ENCODE measurements around the gene MED12L. TPM values are rescaled to one million over a fixed set of nuclear protein-coding genes. Genes with fewer than 3 reads are reported as not detected.

MED12L gene
- polyA plus RNA-seq, 1 donor from 2014 or later, result 28.5 TPM

DNA sequence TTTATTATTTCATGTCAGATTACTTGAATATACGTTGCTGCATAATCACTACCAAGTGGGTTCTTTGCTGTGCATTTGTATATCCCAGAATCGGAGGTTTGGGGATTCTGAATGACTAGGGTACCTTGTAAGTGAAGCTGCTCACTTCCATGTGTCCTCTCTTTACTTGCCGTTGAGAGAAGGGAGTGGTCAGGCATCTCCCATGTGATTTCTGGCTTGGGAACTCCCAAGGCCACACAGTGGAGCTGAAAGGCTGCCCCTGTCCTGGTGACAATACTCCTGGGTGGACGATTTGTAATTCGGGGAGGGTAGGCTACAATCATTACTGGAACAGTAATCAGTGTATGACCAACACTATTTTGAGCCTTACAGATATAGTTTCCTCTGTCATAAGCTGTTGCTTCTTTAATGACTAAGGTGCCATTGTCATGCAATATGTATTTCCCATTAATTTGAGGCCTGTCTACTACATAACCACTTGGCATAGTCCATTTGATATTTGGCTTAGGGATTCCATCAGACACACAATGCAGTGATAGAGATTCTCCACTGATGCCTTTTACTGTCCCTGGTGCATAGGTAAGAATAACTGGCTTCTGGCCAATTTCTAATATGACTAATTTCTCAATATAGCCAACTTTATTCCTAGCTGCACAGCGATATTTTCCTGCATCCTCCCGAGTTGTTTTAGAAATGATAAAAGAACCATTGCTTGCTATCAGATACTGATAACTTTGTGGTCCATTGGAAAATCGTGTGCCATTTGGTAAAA is 351.4 kb downstream of the MED12L start:
- Histone ChIP-seq H3K9ac (ENCODE audit: low read length) (no peak overlapping the region), H3K4me2 (ENCODE audit: low read length) (no peak overlapping the region), H4K20me1 (ENCODE audit: insufficient read depth) (no peaks in the 10 kb centered on the region), H3K9me3 (ENCODE audit: low read length) (no peaks in the 10 kb centered on the region), H3K4me3 (ENCODE audit: low read length) (no peak overlapping the region), H3K9me2 (ENCODE audit: insufficient read depth, low read length) (no peaks in the 10 kb centered on the region), H3K79me2 (replicated peaks; ENCODE audit: insufficient read depth, low read length) (no peaks in the 10 kb centered on the region), H3K36me3 (ENCODE audit: insufficient read depth, low read length) (no peaks in the 10 kb centered on the region), H3F3A (ENCODE audit: insufficient read depth, low read length, poor library complexity, severe bottlenecking) (no peaks in the 10 kb centered on the region), H2AFZ (ENCODE audit: low read depth, low read length) (no peak overlapping the region), H3K27ac (ENCODE audit: low read length) (no peak overlapping the region), H3K27me3 (ENCODE audit: insufficient read depth, low read depth, low read length) (no peaks in the 10 kb centered on the region)
- TF ChIP-seq RAD21 (conservative IDR thresholded peaks at IDR 0.05) (no peak), MXI1 (conservative IDR thresholded peaks at IDR 0.05; ENCODE audit: poor library complexity, severe bottlenecking) (no peak), EZH2 (IDR thresholded peaks at IDR 0.05; ENCODE audit: borderline replicate concordance, insufficient read depth, low read length, poor library complexity, severe bottlenecking) (no peak), EP300 (conservative IDR thresholded peaks at IDR 0.05; ENCODE audit: poor library complexity, severe bottlenecking) (no peak)
- TF ChIP-seq, protein P1, sequence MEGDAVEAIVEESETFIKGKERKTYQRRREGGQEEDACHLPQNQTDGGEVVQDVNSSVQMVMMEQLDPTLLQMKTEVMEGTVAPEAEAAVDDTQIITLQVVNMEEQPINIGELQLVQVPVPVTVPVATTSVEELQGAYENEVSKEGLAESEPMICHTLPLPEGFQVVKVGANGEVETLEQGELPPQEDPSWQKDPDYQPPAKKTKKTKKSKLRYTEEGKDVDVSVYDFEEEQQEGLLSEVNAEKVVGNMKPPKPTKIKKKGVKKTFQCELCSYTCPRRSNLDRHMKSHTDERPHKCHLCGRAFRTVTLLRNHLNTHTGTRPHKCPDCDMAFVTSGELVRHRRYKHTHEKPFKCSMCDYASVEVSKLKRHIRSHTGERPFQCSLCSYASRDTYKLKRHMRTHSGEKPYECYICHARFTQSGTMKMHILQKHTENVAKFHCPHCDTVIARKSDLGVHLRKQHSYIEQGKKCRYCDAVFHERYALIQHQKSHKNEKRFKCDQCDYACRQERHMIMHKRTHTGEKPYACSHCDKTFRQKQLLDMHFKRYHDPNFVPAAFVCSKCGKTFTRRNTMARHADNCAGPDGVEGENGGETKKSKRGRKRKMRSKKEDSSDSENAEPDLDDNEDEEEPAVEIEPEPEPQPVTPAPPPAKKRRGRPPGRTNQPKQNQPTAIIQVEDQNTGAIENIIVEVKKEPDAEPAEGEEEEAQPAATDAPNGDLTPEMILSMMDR (IDR thresholded peaks at IDR 0.05; ENCODE audit: poor library complexity, severe bottlenecking), result no peak

DNA sequence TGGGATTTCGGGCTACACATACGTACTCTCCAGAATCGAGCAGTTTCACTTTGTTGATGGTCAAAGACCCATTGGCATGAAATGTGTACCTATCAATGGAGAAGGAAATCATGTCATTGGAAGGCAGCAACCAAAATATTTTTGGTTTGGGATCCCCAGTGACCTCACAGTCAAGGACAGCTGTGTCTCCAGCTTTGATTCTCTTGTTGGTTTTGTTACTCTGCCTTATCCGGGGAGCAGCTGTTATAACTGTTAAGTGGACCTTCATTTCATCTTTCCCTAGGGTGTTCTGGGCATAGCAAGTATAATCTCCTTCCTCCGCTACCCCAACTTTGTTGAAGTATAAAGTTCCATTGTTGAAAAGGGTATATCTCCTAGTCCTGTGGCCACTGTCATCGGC is 352.4 kb downstream of the MED12L start:
- Histone ChIP-seq H3K79me2 (replicated peaks; ENCODE audit: insufficient read depth, low read length) (no peaks in the 10 kb centered on the region), H3K9ac (ENCODE audit: low read length) (no peak overlapping the region), H3K4me2 (ENCODE audit: low read length) (no peak overlapping the region), H3F3A (ENCODE audit: insufficient read depth, low read length, poor library complexity, severe bottlenecking) (no peaks in the 10 kb centered on the region), H3K9me2 (ENCODE audit: insufficient read depth, low read length) (no peaks in the 10 kb centered on the region), H3K36me3 (ENCODE audit: insufficient read depth, low read length) (no peaks in the 10 kb centered on the region), H3K4me3 (ENCODE audit: low read length) (no peak overlapping the region), H4K20me1 (ENCODE audit: insufficient read depth) (no peaks in the 10 kb centered on the region), H3K27ac (ENCODE audit: low read length) (no peak overlapping the region), H3K9me3 (ENCODE audit: low read length) (no peaks in the 10 kb centered on the region), H3K27me3 (ENCODE audit: insufficient read depth, low read depth, low read length) (no peaks in the 10 kb centered on the region), H2AFZ (ENCODE audit: low read depth, low read length) (no peak overlapping the region)
- TF ChIP-seq MXI1 (conservative IDR thresholded peaks at IDR 0.05; ENCODE audit: poor library complexity, severe bottlenecking), result no peak
- TF ChIP-seq REST (IDR thresholded peaks at IDR 0.05; ENCODE audit: borderline replicate concordance), result no peak
- no peak for TF ChIP-seq EP300 (conservative IDR thresholded peaks at IDR 0.05; ENCODE audit: poor library complexity, severe bottlenecking)
- no peak for TF ChIP-seq EZH2 (IDR thresholded peaks at IDR 0.05; ENCODE audit: borderline replicate concordance, insufficient read depth, low read length, poor library complexity, severe bottlenecking)
- TF ChIP-seq TAF1 (IDR thresholded peaks at IDR 0.05; ENCODE audit: low read depth), result no peak
- no peak for TF ChIP-seq SMC3 (conservative IDR thresholded peaks at IDR 0.05; ENCODE audit: poor library complexity)
- TF ChIP-seq RAD21 (conservative IDR thresholded peaks at IDR 0.05), result no peak
